Thoracic aorta (tissue), 2 donors: ENCODE results near the gene XPNPEP1. TPM values are rescaled to one million over a fixed set of nuclear protein-coding genes. Genes with fewer than 3 reads are reported as not detected.

ENCODE experiments used
- ATAC-seq: fragments of 150-250 bp; one replicate; pipeline ENCODE4 v1.8.0; 2017; ENCODE audit warnings: low read depth; ENCODE audit not compliant: insufficient number of reproducible peaks, low FRiP score
- DNase-seq: peaks from one replicate; pipeline ENCODE4 v3.0.0-alpha.2; 2020; ENCODE audit warnings: low spot score
- H3K27ac ChIP-seq, 2 donors: fragments of 200-600 bp; sonication (generic); 1 replicate in 1 of 2; 2 replicates in 1 of 2; pipeline ENCODE4 v1.5.1; 2016; ENCODE audit warnings: mild to moderate bottlenecking in 2 of 2, moderate library complexity in 2 of 2
- H3K27me3 ChIP-seq: fragments of 200-600 bp; sonication (generic); replicated peaks from 2 replicates; pipeline ENCODE4 v1.6.0; 2016; ENCODE audit warnings: mild to moderate bottlenecking; ENCODE audit not compliant: insufficient read depth
- H3K36me3 ChIP-seq: fragments of 200-600 bp; sonication (generic); one replicate; pipeline ENCODE4 v1.5.1; 2016
- H3K4me1 ChIP-seq, 2 donors: fragments of 200-600 bp; sonication (generic); 1 replicate in 1 of 2; 2 replicates in 1 of 2; pipeline versions ENCODE4 v1.5.1 to v1.6.0; 2016; ENCODE audit warnings: low read depth in 2 of 2, mild to moderate bottlenecking in 1 of 2; ENCODE audit not compliant: control insufficient read depth in 1 of 2
- H3K4me3 ChIP-seq: fragments of 200-600 bp; sonication (generic); 2 replicates; pipeline ENCODE4 v1.5.1; 2016; ENCODE audit warnings: mild to moderate bottlenecking
- H3K9me3 ChIP-seq: fragments of 200-600 bp; sonication (generic); 2 replicates; pipeline ENCODE4 v1.5.1; 2016
- total RNA-seq, 2 donors: library from RNA; depleted of rRNA; stranded (reverse); fragments of >200 nt; gene quantifications; one replicate each; pipeline versions ENCODE4 v1.1.0 to v1.2.3, GENCODE V29; 2016
- TF ChIP-seq, protein P1 (sequence below): fragments of 200-600 bp; sonication (generic); IDR thresholded peaks from one replicate; pipeline ENCODE4 v1.5.1; 2019; ENCODE audit warnings: antibody characterized with exemption

Gene XPNPEP1
- total RNA-seq, 2 donors from 2014 or later, result 36.0 to 86.0 TPM

GRCh38 chr10:109820620-109821405 is 102.5 kb downstream of the XPNPEP1 start:
- Histone ChIP-seq H3K9me3 (no peaks in the 10 kb centered on the region), H3K27me3 (no peaks in the 10 kb centered on the region), H3K4me3 (no peak overlapping the region), H3K36me3 (no peaks in the 10 kb centered on the region), H3K4me1 (no peaks in the 10 kb centered on the region), H3K27ac (no peak overlapping the region)
- TF ChIP-seq, protein P1, sequence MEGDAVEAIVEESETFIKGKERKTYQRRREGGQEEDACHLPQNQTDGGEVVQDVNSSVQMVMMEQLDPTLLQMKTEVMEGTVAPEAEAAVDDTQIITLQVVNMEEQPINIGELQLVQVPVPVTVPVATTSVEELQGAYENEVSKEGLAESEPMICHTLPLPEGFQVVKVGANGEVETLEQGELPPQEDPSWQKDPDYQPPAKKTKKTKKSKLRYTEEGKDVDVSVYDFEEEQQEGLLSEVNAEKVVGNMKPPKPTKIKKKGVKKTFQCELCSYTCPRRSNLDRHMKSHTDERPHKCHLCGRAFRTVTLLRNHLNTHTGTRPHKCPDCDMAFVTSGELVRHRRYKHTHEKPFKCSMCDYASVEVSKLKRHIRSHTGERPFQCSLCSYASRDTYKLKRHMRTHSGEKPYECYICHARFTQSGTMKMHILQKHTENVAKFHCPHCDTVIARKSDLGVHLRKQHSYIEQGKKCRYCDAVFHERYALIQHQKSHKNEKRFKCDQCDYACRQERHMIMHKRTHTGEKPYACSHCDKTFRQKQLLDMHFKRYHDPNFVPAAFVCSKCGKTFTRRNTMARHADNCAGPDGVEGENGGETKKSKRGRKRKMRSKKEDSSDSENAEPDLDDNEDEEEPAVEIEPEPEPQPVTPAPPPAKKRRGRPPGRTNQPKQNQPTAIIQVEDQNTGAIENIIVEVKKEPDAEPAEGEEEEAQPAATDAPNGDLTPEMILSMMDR, result no peak
- no peak for ATAC-seq
- no peak for DNase-seq

- Histone ChIP-seq H3K4me3 (no peak overlapping the region), H3K27ac (no peak overlapping the region), H3K9me3 (no peaks in the 10 kb centered on the region), H3K4me1 (no peaks in the 10 kb centered on the region), H3K27me3 (no peaks in the 10 kb centered on the region), H3K36me3 (no peaks in the 10 kb centered on the region)
- no peak for ATAC-seq
- TF ChIP-seq, protein P1, result no peak
- no peak for DNase-seq
Observed at GRCh38 chr10:109819807-109820206, 103.5 kb downstream of the XPNPEP1 start.

Other genes starting within 250 kb of the XPNPEP1 start
- gene ADD3, start 84.5 kb upstream of the XPNPEP1 start, total RNA-seq, result 100 to 1,000 TPM in 1 of 2 donors, 10 to 100 TPM in 1; 91.1 to 659 TPM